Mesendoderm (in vitro differentiated cells): ENCODE data around the gene DCXR. TPM values are rescaled to one million over a fixed set of nuclear protein-coding genes. Genes with fewer than 3 reads are reported as not detected.

Source experiments
- DNase-seq: peaks from one replicate; pipeline ENCODE4 v3.0.0; 2013
- H2AK5ac ChIP-seq: 2 replicates; pipeline ENCODE4 v1.6.1; 2013; ENCODE audit warnings: low read length, inconsistent platforms
- H2BK120ac ChIP-seq: 2 replicates; pipeline ENCODE4 v1.6.1; 2013; ENCODE audit warnings: low read depth, mild to moderate bottlenecking, low read length, moderate library complexity, mixed read lengths
- H2BK15ac ChIP-seq: replicated peaks from 2 replicates; pipeline ENCODE4 v1.6.1; 2013; ENCODE audit warnings: low read depth, mild to moderate bottlenecking, moderate library complexity
- H2BK5ac ChIP-seq: 2 replicates; pipeline ENCODE4 v1.6.1; 2013; ENCODE audit warnings: low read length, inconsistent platforms
- H3K18ac ChIP-seq: 2 replicates; pipeline ENCODE4 v1.6.1; 2013; ENCODE audit warnings: mild to moderate bottlenecking, low read length, mixed read lengths
- H3K23ac ChIP-seq: one replicate; pipeline ENCODE4 v1.6.1; 2013; ENCODE audit warnings: low read length
- H3K27ac ChIP-seq: 2 replicates; pipeline ENCODE4 v1.5.1; 2013; ENCODE audit warnings: low read depth, mild to moderate bottlenecking, inconsistent platforms, low read length, moderate library complexity
- H3K27me3 ChIP-seq: 2 replicates; pipeline ENCODE4 v1.6.1; 2013; ENCODE audit warnings: low read length, control low read depth, mild to moderate bottlenecking, inconsistent platforms; ENCODE audit not compliant: insufficient read depth, poor library complexity
- H3K36me3 ChIP-seq: 2 replicates; pipeline ENCODE4 v1.6.1; 2013; ENCODE audit warnings: low read length, inconsistent platforms; ENCODE audit not compliant: control insufficient read depth, insufficient read depth
- H3K4ac ChIP-seq: one replicate; pipeline ENCODE4 v1.6.1; 2013; ENCODE audit warnings: low read depth, mild to moderate bottlenecking, low read length, moderate library complexity
- H3K4me1 ChIP-seq: 2 replicates; pipeline ENCODE4 v1.6.1; 2013; ENCODE audit warnings: low read depth, low read length, inconsistent platforms; ENCODE audit not compliant: control insufficient read depth
- H3K4me2 ChIP-seq: 2 replicates; pipeline ENCODE4 v1.6.1; 2013; ENCODE audit warnings: low read length
- H3K4me3 ChIP-seq: 2 replicates; pipeline ENCODE4 v1.5.1; 2013; ENCODE audit warnings: mild to moderate bottlenecking, low read length
- H3K56ac ChIP-seq: one replicate; pipeline ENCODE4 v1.6.1; 2013; ENCODE audit warnings: low read length
- H3K79me1 ChIP-seq: 2 replicates; pipeline ENCODE4 v1.6.1; 2013; ENCODE audit warnings: low read length, inconsistent platforms
- H3K79me2 ChIP-seq: 2 replicates; pipeline ENCODE4 v1.6.1; 2013; ENCODE audit warnings: mild to moderate bottlenecking, low read length; ENCODE audit not compliant: control insufficient read depth, insufficient read depth
- H3K9ac ChIP-seq: 2 replicates; pipeline ENCODE4 v1.6.1; 2013; ENCODE audit warnings: low read length, inconsistent platforms
- H4K5ac ChIP-seq: one replicate; pipeline ENCODE4 v1.6.1; 2013; ENCODE audit warnings: low read length
- H4K8ac ChIP-seq: one replicate; pipeline ENCODE4 v1.6.1; 2013; ENCODE audit warnings: low read depth, mild to moderate bottlenecking, control low read depth, low read length, moderate library complexity
- WGBS: extraction: QIAGEN DNeasy Blood & Tissue Kit; methylation state at CpG from one replicate; pipeline ENCODE4 v1.1.7; 2013; ENCODE audit warnings: low lambda C conversion rate, missing lambda C conversion rate; ENCODE audit not compliant: insufficient coverage; ENCODE audit errors: extremely low coverage; 5-methylcytosine and 5-hydroxymethylcytosine counted together
- polyA plus RNA-seq, 2 experiments: library from polyadenylated mRNA; stranded (reverse); fragments of 200-250 nt; gene quantifications; one replicate each; pipeline ENCODE4 v1.2.3, GENCODE V29; 2013

The DCXR gene
- 34.8 TPM for polyA plus RNA-seq (2013, experiment 1 of 2)
- polyA plus RNA-seq (2013, experiment 2 of 2): 34.4 TPM

- no peaks in the 10 kb centered on the region for H3K4me1 ChIP-seq
- peak within 1 kb of the TSS; percentile 96 for H3K4me2 ChIP-seq
- peak within 1 kb of the TSS; percentile 45 for H3K23ac ChIP-seq
- no peaks in the 10 kb centered on the region for H3K79me2 ChIP-seq
- no peaks in the 10 kb centered on the region for H3K79me1 ChIP-seq
- H4K5ac ChIP-seq: no peak within 1 kb of the TSS
- H3K56ac ChIP-seq: peak within 1 kb of the TSS; percentile 91
- no peak within 1 kb of the TSS for H4K8ac ChIP-seq
- no peak within 1 kb of the TSS for H2BK5ac ChIP-seq
- peak within 1 kb of the TSS; percentile 39 for H3K4me3 ChIP-seq
- no peak within 1 kb of the TSS for H2BK120ac ChIP-seq
- no peaks in the 10 kb centered on the region for H3K27me3 ChIP-seq
- peak within 1 kb of the TSS; percentile 33 for H3K18ac ChIP-seq
- no peak within 1 kb of the TSS for H2BK15ac ChIP-seq
- WGBS: no CpG with 5 or more reads among the region's 92 CpGs
- no peak within 1 kb of the TSS for H3K4ac ChIP-seq
- no peak within 1 kb of the TSS for H2AK5ac ChIP-seq
- H3K9ac ChIP-seq: peak within 1 kb of the TSS; percentile 89
- H3K36me3 ChIP-seq: no peaks in the 10 kb centered on the region
- peak within 1 kb of the TSS; percentile 68 for H3K27ac ChIP-seq
- peak; percentile 98 for DNase-seq
These were observed at the start of gene DCXR for GRCh38 chr17:82037092-82037888. DCXR (minus strand) TSS chr17:82037697; CDS start chr17:82037682, 15 bp downstream.

- Histone ChIP-seq H3K56ac (no peak overlapping the region), H3K4me3 (no peak overlapping the region), H3K18ac (no peak overlapping the region), H3K79me1 (peaks cover 14% of the 10 kb centered on the region), H3K27me3 (no peaks in the 10 kb centered on the region), H3K27ac (no peak overlapping the region), H4K8ac (no peak overlapping the region), H4K5ac (no peak overlapping the region), H2BK120ac (no peak overlapping the region), H2AK5ac (no peak overlapping the region), H3K4me1 (no peaks in the 10 kb centered on the region), H3K4ac (no peak overlapping the region), H3K79me2 (peaks cover 9% of the 10 kb centered on the region), H3K23ac (no peak overlapping the region), H3K9ac (no peak overlapping the region), H3K36me3 (peaks cover 68% of the 10 kb centered on the region), H3K4me2 (no peak overlapping the region), H2BK5ac (no peak overlapping the region), H2BK15ac (no peak overlapping the region)
- DNase-seq: no peak
- WGBS: no CpG with 5 or more reads among the region's 25 CpGs
These were observed 48.7 kb upstream of the DCXR start for GRCh38 chr17:82085931-82086764.

GRCh38 chr17:82085031-82085861, 47.7 kb upstream of the DCXR start:
- H3K23ac ChIP-seq: no peak overlapping the region
- peaks cover 68% of the 10 kb centered on the region for H3K36me3 ChIP-seq
- H4K8ac ChIP-seq: no peak overlapping the region
- no peak overlapping the region for H2BK120ac ChIP-seq
- no peak overlapping the region for H3K4me2 ChIP-seq
- no peak overlapping the region for H2AK5ac ChIP-seq
- H3K4ac ChIP-seq: no peak overlapping the region
- H3K9ac ChIP-seq: no peak overlapping the region
- H3K4me1 ChIP-seq: no peaks in the 10 kb centered on the region
- H3K79me2 ChIP-seq: peaks cover 5% of the 10 kb centered on the region
- H2BK15ac ChIP-seq: no peak overlapping the region
- no CpG with 5 or more reads among the region's 49 CpGs for WGBS
- no peak overlapping the region for H3K27ac ChIP-seq
- H3K4me3 ChIP-seq: no peak overlapping the region
- H3K79me1 ChIP-seq: peaks cover 9% of the 10 kb centered on the region
- no peak overlapping the region for H2BK5ac ChIP-seq
- no peak overlapping the region for H4K5ac ChIP-seq
- no peak overlapping the region for H3K18ac ChIP-seq
- no peak overlapping the region for H3K56ac ChIP-seq
- H3K27me3 ChIP-seq: no peaks in the 10 kb centered on the region
- DNase-seq: no peak

- H3K4me3 ChIP-seq: no peak overlapping the region
- H3K23ac ChIP-seq: no peak overlapping the region
- no peak overlapping the region for H4K8ac ChIP-seq
- H3K4me2 ChIP-seq: no peak overlapping the region
- WGBS: no CpG with 5 or more reads among the region's 31 CpGs
- H3K4me1 ChIP-seq: no peaks in the 10 kb centered on the region
- no peak overlapping the region for H4K5ac ChIP-seq
- H2BK120ac ChIP-seq: no peak overlapping the region
- H3K27me3 ChIP-seq: no peaks in the 10 kb centered on the region
- H3K27ac ChIP-seq: no peak overlapping the region
- DNase-seq: no peak
- H3K36me3 ChIP-seq: peaks cover 67% of the 10 kb centered on the region
- no peak overlapping the region for H3K4ac ChIP-seq
- no peak overlapping the region for H3K9ac ChIP-seq
- H3K79me1 ChIP-seq: peaks cover 9% of the 10 kb centered on the region
- no peak overlapping the region for H2BK15ac ChIP-seq
- H2BK5ac ChIP-seq: no peak overlapping the region
- peaks cover 2% of the 10 kb centered on the region for H3K79me2 ChIP-seq
- H2AK5ac ChIP-seq: no peak overlapping the region
- H3K18ac ChIP-seq: no peak overlapping the region
- no peak overlapping the region for H3K56ac ChIP-seq
These were observed 47.0 kb upstream of the DCXR start for GRCh38 chr17:82084373-82085030.
